ENCODE data around the gene POLR2C. TPM values are rescaled to one million over a fixed set of nuclear protein-coding genes. Genes with fewer than 3 reads are reported as not detected.

Gene POLR2C
- total and polyA plus RNA-seq, 2 of the 13 experiments (the other 11 are each of a cell fraction or from before 2014, with no cell fraction given), result 104 to 216 TPM

- TF ChIP-seq REST (IDR thresholded peaks at IDR 0.05; ENCODE audit: borderline replicate concordance in 1 of 2, low read depth in 1 of 2, low read length in 2 of 2), result no peak
- 0 out of 2 replicates have a peak, but pooled peaks have one; percentile 60 for TF ChIP-seq ZNF747 (CRISPR knock-in tag; IDR thresholded peaks at IDR 0.05; ENCODE audit: borderline replicate concordance)
- TF ChIP-seq TCF7 (IDR thresholded peaks at IDR 0.05; ENCODE audit: low read depth), result no peak
- TF ChIP-seq PHF21A (CRISPR knock-in tag; IDR thresholded peaks at IDR 0.05), result peak; percentile 94
- TF ChIP-seq EHMT2 (IDR thresholded peaks at IDR 0.05; ENCODE audit: borderline replicate concordance, low read depth, low read length), result no peak
- peak; percentile 77; the same call in 1 of the 2 replicates for TF ChIP-seq MIER3 (CRISPR knock-in tag; IDR thresholded peaks at IDR 0.05; ENCODE audit: borderline replicate concordance)
- 0 out of 2 replicates have a peak, but pooled peaks have one; percentile 10 for TF ChIP-seq STAG1 (CRISPR knock-in tag; IDR thresholded peaks at IDR 0.05)
- no peak for TF ChIP-seq ATF7-NPFF (CRISPR knock-in tag; IDR thresholded peaks at IDR 0.05; ENCODE audit: low read depth)
- TF ChIP-seq ZNF430 (CRISPR knock-in tag; IDR thresholded peaks at IDR 0.05), result peak; percentile 43; the same call in 1 of the 2 replicates
- no peak for TF ChIP-seq KDM5A (IDR thresholded peaks at IDR 0.05; ENCODE audit: borderline replicate concordance, low read length)
- TF ChIP-seq KDM3A (CRISPR knock-in tag; IDR thresholded peaks at IDR 0.05; ENCODE audit: low read depth), result peak; percentile 60; the same call in 1 of the 2 replicates
- TF ChIP-seq ETV6 (CRISPR knock-in tag; conservative IDR thresholded peaks at IDR 0.05), result no peak
- TF ChIP-seq ZFY (CRISPR knock-in tag; IDR thresholded peaks at IDR 0.05), result peak; percentile 39; the same call in 1 of the 2 replicates
- TF ChIP-seq ZNF580 (CRISPR knock-in tag; IDR thresholded peaks at IDR 0.05; ENCODE audit: borderline replicate concordance, low read depth), result peak; percentile 61; the same call in 1 of the 2 replicates
- no peak for TF ChIP-seq ARHGAP35 (CRISPR knock-in tag; IDR thresholded peaks at IDR 0.05; ENCODE audit: borderline replicate concordance)
- no peak for TF ChIP-seq ZNF614 (CRISPR knock-in tag; IDR thresholded peaks at IDR 0.05; ENCODE audit: borderline replicate concordance)
- no peak for TF ChIP-seq SRF (IDR thresholded peaks at IDR 0.05; ENCODE audit: low read depth, low read length)
- no peak for TF ChIP-seq THAP8 (CRISPR knock-in tag; IDR thresholded peaks at IDR 0.05; ENCODE audit: borderline replicate concordance)
- peak; percentile 92 for TF ChIP-seq ZNF263 (CRISPR knock-in tag; IDR thresholded peaks at IDR 0.05)
- peak; percentile 55 for TF ChIP-seq BHLHE40 (IDR thresholded peaks at IDR 0.05; ENCODE audit: low read length)
- peak; percentile 75; the same call in 1 of the 2 replicates for TF ChIP-seq ZBTB21 (CRISPR knock-in tag; IDR thresholded peaks at IDR 0.05)
- TF ChIP-seq ZNF441 (CRISPR knock-in tag; IDR thresholded peaks at IDR 0.05; ENCODE audit: borderline replicate concordance), result peak; percentile 39; the same call in 1 of the 2 replicates
- peak; percentile 31; the same call in 1 of the 2 replicates for TF ChIP-seq HINFP (CRISPR knock-in tag; IDR thresholded peaks at IDR 0.05; ENCODE audit: low read depth)
- 0 out of 2 replicates have a peak, but pooled peaks have one; percentile 60 for TF ChIP-seq SMAD3 (CRISPR knock-in tag; IDR thresholded peaks at IDR 0.05)
Observed at GRCh38 chr16:57471852-57472664, 9.6 kb downstream of the POLR2C start (continued).
